NOMO-1 treated with DMSO at 0.1 percent for 48 hours (cell line): ENCODE data around the gene DVL1.

Experiments
- DNase-seq: peaks from one replicate; lab custom pipeline; 2025; ENCODE audit not compliant: unreplicated experiment; lab: John Stamatoyannopoulos, UW

Gene DVL1

DNA sequence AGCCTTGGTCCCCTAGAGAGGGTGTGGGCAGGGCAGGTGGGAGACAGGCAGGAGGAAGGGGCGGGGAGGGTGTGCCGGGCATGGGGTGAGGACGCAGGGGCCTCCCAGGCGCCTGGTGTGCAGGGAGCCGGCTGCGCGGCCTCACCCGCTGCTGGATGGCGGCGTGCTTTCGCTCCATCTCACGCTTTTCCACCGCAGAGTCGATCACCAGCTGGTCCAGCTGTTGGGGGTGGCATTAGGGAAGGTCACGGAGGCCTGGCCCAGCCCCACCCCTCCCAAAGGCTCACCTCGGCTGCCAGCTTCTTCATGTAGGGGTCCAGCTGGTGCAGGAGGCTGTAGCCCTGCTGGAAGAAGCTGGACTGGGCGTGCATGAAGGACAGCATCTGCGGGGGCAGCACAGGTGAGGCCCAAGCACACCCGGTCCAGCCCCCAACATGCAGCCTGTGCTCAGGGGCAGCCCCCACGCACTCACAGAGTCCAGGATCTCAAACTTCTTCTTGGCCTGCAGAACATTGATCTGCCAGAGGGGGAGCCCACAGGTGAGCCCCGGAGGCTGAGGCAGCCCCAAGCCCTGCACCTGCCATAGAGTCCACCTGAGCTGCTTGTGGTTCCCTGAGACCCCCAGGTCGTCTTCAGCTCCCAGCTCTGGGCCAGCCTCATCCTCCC lies 49.4 kb downstream of the DVL1 start:
- DNase-seq = no peak

DNA sequence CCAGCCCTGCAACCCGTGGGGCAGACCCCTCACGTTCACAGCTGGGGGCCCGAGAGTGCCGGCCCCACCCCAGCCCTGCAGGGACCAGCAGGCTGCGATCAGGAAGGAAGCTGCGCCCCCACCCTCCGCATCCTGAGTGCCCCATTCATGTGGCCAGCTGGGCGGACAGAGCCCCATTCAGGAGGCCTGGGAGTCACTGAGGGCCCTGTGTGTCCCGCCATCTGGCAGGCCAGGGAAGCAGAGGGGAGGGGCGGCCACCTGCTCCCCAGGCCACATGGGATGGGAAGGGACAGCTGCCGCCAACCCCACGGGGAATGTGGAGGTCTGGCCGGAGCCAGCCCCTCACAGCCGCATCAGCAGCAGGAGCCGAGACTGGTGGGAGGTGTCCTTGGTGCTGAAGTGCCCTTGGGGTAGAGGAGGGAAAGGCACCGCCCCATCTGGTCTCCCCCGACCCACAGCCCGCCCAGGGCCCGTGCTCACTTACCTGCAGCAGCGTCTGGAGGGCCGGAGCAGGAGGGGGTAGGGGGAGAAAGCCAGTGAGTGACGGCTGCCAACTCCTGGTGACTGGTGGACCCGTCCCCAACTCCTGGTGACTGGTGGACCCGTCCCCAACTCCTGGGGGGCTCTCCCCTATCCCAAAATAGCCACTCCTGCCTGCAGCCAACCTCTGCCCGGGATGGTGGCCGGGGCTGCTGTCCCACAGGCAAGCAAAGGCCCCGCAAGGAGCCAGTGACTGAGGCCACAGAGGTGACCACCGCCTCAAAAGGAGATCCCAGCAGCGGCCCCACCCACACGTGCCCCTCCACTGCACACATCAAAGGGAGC lies 50.1 kb downstream of the DVL1 start:
- no peak for DNase-seq

DNA sequence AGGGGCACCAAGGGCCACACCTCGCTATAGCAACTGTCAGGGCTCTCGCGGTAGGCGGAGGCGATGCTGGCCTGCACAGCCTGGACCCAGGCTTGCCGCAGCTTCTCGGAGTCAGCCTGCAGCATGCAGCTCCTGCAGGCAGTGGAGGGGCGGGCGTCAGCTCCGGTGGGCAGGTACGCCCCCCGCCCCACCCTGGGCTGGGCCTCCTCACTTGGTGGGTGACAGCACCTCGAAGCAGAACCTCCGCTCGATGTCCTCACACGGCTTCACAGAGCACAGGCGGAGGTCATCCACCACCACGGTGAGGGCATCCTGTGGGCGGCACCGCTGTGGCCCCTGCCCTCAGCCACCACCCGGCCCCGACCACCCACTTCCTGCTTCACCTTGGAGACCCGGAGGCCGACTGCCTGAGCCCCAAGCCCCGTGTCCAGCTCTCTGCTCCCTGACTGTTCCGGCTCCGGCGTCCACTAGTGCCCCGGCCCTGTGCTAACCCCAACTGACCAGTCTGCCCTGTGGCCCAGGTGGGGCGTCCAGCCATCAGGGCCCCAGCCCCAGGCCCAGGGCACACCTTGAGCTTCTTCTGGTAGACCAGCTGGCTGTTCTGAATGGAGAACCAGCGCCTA lies 51.3 kb downstream of the DVL1 start:
- no peak for DNase-seq

DNA sequence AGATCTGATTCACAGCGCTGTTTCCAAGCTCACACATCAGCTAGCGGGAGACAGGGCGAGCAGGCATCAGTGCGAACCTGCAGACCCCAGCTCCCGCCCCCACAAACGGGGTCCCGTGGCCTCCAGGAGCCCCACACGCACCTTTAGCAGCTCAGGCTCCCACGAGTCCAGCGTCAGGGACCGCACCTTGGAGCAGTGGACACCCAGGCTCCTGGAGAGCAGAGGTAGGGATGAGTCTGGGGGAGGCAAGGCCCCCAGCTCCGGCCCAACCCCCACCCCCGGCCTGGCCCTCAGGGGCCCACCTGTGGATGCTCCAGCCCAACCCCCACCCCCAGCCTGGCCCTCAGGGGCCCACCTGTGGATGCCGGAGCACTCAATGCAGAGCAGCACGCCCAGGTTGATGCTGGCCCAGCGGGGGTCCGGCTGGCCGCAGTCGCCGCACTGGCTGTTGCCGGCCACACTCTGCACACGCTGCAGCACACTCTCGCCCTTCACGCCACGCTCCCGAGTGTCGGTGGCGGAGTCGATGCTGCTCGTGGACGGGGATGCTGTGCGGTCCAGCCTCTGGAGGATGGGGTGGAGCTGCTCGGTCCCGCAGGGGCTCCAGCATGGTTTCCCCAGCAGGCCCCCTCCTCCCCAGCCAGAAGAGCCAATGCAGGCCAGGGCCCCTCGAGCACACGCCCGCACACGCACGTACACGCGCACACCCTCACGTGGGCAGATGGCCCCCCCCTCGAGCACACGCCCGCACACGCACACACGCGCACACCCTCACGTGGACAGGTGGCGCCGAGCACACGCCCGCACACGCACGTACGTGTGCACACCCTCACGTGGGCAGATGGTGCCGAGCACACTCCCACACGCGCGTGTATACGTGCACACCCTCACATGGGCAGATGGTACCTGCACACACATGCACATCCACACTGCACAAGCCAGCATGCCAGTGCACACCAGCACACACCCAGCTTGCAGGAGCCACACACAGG lies 52.9 kb downstream of the DVL1 start:
- DNase-seq = no peak

DNA sequence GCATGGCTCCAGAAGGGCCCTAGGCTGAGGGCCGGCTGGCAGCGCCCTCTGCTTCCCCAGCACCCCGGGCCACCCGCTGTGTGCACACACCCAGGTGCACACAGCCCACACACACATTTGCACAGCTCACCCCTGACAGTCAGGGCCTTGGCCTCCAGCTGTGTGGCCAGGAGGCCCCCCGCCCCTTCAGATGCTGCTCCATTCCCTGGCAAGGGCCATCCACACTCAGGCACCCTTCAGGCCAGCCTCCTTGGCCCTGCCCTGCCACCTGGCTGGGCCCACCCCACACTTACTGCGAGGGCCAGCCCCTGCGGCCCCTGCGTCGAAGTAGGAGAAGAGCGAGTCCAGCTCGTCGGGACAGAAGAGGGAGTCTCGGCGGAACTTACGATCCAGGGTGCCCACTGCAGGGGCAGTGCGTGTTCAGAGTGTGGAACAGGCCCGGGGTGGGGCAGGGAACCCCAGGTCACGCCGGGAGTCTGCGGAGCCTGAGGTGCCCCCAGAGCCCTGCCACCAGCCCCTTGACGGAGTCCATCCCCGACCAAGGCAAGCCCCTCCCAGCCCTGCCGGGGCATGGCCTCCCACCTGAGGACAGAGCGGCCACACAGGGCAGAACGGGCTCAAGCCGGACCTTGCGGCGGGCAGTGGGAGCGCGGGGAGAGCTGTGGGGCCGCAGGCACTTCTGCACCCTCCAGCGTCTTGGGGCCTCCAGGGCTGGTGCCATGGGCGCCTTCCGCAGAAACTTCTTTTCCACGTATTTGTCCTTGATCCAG lies 53.9 kb downstream of the DVL1 start:
- no peak for DNase-seq

DNA sequence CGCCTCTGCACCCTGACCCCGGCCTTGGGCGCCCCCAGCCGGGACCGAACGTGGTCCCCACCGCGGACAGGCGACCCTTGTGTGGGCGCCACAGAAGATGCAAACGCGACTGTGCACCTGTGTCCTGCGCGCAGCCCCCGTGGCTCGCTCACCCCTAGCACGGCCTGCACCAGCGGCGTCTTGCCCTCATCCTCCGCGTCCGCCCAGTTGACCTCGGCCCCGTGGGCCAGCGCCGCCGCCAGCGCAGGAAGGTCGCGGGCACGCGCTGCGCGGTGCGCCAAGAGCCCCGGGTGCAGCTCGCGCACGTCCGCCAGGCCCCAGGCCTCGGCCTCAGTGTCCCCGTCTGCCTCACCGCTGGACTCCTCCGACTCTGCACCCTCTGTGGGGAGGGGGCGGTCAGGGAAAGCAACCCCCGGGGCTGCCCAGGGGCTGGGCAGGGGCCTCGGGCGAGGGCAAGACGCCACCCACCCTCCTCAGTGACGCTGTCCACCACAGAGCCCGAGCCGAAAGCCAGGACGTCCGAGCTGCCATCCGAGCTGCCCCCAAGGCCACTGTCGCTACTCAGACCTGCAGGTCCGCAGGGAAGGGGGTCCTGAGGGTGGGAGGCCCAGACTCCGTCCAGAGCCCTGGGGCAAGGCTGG lies 54.8 kb downstream of the DVL1 start:
- DNase-seq = no peak

DNA sequence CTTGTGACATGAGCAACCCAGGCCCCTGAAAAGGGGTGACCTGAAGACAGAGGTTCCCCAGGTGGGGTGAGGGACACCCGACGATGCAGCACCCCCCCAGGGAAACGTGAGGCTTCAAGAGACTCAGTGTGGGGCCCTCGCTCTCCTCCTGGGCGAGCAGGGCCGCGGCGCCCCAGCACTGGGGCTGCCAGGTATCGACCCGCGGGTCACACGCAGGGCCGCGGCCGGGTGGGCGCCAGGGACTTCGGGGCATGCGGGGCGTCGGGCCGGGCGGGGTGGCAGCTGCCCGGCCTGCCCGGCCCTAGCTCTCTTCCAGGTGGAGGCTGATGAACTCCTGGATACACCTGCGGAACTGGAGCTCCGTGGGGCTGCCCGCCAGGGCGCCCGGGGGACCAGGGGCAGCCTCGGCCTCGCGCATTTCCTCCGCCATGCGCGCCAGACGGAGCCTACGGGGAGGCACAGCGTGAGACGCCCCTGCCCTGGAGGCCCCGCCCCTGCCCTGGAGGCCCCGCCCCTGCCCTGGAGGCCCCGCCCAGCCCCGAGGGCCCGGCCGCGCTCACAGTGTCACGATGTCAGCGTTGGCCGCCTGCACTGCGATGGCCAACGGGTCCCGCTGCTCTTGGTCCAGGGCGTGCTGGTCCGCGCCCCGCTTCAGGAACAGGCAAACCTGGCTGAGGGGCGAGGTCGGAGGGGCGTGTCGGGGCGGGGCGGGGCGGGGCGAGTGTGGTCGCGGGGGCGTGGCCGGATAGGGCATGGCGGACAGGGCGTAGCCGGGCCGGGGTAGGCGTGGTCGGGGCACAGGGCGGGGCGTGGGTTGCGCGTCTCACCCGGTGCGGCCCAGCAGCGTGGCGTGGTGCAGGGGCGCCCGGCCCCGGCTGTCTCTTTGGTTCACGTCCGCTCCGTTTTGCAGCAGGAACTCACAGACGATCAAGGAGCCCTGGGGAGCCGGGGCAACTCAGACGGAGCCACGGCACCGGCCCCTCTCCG lies 55.7 kb downstream of the DVL1 start:
- DNase-seq = no peak

DNA sequence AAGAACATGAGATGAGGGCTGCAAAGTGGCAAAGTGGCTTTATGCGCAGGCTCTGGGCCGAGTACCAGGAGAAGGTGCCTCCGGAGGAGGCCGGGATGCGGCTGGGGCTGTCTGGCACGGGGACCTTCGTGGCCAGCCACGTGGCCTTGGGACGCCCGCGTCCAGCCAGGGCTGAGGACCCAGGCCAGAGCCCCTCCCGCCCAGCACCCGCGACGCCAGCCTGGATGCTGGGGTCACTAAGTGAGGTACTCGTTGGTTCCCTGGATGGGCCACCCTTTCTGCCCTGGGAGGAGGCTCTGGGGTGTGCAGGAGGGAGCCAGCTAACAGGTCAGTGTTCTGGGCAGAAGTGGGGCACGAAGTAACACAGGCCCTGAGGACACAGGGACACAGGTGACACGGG lies 56.4 kb downstream of the DVL1 start:
- no peak for DNase-seq

DNA sequence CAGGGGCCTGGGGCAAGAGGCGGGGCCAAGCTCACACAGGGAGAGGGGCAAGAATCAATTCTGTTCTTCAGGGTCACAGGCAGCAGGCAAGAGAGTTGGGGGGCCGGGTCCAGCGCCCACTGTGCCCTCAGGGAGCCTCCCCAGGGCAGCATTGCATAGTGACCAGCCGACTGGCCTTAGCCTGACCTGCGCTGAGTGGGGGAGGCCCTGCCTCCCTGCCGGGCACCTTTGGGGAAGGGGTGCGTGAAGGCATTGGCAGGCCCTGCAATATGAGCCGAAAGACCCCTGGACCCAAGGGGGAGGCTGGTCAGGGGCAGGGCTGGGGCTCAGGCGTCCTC lies 56.8 kb downstream of the DVL1 start:
- DNase-seq = no peak

DNA sequence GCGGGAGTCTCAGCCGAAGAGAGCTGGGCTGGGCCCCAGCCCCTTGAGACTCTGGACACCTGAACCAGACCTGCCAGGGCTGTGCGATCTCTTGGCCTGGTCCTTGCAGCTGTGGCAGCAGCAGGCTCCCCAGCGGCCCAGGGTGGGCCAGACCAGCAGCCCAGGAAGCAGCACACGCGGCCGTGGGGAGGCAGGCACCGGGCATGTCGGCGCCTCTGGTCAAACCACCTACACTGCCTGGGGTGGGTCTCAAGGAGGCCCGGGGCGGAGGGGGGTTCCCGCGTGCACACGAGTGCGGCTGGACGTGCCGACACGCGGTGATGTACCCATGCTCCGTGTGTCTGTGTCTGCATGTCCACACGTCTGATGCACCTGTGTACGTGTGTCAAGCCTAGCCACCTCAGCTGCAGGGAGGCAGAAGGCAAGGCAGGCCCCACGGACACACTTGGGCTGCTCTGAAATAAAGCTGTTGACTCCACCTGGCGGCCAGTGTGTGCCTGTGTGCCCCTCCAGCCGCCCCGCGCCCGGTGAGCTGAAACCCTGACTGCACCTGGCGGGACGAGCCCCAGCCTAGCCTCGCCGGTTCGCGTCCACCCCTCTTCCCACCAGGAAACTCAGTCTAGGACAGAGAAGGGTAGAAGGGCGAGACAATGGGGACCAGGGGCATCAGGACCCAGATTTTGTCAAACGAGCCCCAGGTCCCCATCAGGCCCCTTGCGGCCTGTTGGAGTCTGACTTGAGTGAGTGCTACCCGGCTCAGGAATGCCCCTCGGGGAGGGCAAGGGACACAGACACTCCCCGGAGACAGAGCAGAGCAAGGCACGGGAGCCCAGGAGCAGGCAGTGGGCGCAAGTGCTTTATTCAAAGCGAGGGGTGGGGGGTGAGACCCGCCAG lies 57.4 kb downstream of the DVL1 start:
- peak; percentile 47 for DNase-seq

DNA sequence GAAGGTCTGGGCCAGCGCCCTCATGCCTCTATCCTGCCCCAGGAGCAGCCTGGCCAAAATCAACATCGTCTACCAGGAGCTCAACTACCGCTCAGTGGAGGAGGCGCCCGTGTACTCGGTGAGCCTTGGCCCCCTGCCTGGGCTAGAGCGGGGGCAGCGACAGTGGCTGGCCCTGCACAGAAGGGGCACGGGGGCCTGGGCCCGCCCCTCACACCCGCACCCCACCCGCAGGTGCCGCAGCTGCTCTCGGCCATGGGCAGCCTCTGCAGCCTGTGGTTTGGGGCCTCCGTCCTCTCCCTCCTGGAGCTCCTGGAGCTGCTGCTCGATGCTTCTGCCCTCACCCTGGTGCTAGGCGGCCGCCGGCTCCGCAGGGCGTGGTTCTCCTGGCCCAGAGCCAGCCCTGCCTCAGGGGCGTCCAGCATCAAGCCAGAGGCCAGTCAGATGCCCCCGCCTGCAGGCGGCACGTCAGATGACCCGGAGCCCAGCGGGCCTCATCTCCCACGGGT lies 58.1 kb downstream of the DVL1 start:
- no peak for DNase-seq

DNA sequence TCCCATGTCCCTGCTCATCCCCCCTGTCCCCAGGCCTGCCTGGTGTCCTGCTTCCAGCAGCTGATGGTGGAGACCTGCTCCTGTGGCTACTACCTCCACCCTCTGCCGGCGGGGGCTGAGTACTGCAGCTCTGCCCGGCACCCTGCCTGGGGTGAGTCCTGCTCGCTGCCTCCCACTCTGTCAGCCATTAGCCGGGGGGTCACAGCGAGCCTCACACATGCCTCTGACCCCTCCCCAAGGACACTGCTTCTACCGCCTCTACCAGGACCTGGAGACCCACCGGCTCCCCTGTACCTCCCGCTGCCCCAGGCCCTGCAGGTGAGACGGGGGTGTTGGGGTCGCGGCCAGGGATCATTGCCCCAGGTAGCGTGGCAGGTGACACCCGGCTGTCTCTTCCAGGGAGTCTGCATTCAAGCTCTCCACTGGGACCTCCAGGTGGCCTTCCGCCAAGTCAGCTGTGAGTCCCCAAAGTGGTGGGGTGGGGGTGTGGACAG lies 58.9 kb downstream of the DVL1 start:
- peak; percentile 30 for DNase-seq

DNA sequence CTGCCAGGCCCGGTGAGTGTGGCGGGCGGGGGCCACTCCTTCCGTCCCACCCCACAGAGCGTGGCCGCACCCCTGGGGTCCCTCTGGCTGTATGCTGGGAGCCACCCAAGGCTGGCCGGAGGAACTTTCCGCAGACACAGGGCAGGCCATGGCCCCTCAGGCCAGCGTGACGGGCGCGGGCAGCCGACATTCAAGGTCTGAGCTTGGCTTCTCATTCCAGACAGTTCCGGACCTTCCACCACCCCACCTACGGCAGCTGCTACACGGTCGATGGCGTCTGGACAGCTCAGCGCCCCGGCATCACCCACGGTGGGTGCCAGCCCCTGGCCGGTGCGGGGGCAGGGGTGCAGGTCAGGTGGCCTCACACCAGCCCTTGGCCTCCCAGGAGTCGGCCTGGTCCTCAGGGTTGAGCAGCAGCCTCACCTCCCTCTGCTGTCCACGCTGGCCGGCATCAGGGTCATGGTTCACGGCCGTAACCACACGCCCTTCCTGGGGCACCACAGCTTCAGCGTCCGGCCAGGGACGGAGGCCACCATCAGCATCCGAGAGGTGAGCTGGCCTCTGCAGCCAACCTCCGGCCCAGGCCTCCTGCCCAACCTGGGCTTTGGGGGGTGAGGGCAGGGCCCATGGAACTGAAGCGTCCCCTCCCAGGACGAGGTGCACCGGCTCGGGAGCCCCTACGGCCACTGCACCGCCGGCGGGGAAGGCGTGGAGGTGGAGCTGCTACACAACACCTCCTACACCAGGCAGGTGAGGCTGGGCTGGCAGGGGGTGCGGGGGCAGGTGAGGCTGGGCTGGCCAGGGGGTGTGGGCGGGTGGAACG lies 61.7 kb downstream of the DVL1 start:
- no peak for DNase-seq

DNA sequence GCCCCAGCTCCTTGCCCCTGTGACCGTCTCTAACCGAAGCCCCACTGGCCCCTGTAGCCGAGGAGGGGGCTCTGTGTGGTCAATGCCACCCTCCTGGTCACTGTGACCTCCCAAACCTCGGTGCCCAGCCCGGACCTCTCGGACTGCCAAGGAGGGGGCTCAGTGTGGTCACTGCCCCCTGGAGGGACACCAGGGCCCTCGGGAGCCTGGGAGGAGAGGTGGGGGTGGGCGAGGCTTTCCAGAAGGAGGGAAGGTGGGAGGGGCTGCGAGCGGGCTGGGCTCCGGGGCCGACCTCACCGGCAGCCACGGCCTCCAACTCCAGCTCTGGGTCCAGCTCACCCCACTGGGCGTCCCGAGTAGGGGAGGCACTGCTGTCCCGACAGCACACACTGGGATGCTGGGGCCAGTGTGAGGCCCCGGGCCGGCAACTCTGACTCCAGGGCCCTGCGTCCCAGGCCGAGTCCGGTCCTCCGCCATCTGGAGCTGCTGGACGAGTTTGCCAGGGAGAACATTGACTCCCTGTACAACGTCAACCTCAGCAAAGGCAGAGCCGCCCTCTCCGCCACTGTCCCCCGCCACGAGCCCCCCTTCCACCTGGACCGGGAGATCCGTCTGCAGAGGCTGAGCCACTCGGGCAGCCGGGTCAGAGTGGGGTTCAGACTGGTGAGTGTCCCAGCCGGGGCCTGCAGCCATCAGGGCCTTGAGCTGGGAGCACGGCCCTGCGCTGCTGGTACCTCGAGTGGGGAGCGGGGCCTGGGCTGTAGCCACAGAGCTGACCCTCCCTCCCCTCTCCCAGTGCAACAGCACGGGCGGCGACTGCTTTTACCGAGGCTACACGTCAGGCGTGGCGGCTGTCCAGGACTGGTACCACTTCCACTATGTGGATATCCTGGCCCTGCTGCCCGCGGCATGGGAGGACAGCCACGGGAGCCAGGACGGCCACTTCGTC lies 62.6 kb downstream of the DVL1 start:
- DNase-seq = no peak

DNA sequence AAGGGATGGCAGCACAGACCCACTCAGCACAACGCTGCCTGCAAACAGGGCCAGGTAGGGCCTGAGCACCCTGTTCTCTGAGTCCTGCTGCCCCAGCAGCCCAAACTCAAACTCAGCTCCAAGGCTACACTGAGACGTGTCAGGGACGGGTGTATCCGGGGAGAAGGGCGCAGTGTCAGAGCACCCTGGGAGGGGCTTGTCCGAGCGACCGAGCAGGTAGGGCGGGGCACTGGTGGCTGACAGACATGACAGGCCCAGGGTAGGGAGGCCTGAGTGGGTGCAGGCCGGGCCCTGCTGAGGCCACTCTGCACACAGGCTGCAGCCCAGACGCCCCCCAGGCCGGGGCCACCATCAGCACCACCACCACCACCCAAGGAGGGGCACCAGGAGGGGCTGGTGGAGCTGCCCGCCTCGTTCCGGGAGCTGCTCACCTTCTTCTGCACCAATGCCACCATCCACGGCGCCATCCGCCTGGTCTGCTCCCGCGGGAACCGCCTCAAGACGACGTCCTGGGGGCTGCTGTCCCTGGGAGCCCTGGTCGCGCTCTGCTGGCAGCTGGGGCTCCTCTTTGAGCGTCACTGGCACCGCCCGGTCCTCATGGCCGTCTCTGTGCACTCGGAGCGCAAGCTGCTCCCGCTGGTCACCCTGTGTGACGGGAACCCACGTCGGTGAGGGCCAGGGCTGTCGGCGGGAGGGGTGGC lies 63.5 kb downstream of the DVL1 start:
- no peak for DNase-seq
